Uterus (tissue), 2 donors: ENCODE data around the gene SOWAHD.

ENCODE experiments used
- POLR2A ChIP-seq, 2 donors: fragments of 450-650 bp; IDR thresholded peaks; one replicate each; pipeline ENCODE4 v1.6.1; 2016; ENCODE audit warnings: antibody characterized with exemption in 2 of 2, mild to moderate bottlenecking in 1 of 2, moderate library complexity in 1 of 2
- TF ChIP-seq, protein P1 (sequence below), 4 experiments: fragments of 200-600 bp in 2 of 4; fragments of 450-650 bp in 2 of 4; sonication (generic) in 2 of 4; IDR thresholded peaks; one replicate each; pipeline ENCODE4 v1.5.1; 2016 to 2019; ENCODE audit warnings: antibody characterized with exemption in 4 of 4, mild to moderate bottlenecking in 2 of 4, moderate library complexity in 1 of 4

DNA sequence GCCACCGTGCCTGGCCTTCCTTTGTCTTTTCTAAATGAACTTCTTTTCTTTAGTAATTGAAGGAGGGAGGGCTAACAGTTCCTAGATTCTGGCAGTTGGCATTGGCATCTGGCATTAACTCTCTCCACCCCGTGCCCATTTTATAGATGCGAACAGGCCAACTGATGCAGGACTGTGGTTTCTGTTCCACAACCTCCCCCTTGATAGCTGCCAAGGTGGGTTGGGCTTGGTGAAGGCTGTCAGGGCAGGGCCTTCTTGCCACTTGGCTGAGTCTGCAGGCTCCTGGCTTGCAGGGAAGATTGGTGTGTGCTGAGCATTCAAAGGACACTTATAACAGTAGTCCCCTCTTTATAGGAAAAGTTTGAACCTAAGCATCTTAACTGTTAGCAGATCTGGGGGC, 4.3 kb downstream of the SOWAHD start:
- TF ChIP-seq, protein P1, sequence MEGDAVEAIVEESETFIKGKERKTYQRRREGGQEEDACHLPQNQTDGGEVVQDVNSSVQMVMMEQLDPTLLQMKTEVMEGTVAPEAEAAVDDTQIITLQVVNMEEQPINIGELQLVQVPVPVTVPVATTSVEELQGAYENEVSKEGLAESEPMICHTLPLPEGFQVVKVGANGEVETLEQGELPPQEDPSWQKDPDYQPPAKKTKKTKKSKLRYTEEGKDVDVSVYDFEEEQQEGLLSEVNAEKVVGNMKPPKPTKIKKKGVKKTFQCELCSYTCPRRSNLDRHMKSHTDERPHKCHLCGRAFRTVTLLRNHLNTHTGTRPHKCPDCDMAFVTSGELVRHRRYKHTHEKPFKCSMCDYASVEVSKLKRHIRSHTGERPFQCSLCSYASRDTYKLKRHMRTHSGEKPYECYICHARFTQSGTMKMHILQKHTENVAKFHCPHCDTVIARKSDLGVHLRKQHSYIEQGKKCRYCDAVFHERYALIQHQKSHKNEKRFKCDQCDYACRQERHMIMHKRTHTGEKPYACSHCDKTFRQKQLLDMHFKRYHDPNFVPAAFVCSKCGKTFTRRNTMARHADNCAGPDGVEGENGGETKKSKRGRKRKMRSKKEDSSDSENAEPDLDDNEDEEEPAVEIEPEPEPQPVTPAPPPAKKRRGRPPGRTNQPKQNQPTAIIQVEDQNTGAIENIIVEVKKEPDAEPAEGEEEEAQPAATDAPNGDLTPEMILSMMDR (IDR thresholded peaks at IDR 0.05) = no peak
- TF ChIP-seq POLR2A (IDR thresholded peaks at IDR 0.05) = no peak
